WTC11 (cell line): ENCODE results near the gene FOXP4. TPM values are rescaled to one million over a fixed set of nuclear protein-coding genes. Genes with fewer than 3 reads are reported as not detected.

Experiments
- ATAC-seq: fragments of 200-7000 bp; cut with Tn5 transposase; 2 replicates; pipeline ENCODE4 v1.10.0; 2021; ENCODE audit warnings: mild to moderate bottlenecking, moderate library complexity
- CTCF ChIA-PET: fragments of 300-600 bp; sonication (Branson Sonifier 250); formaldehyde crosslinking; loops from one replicate; lab custom pipeline; 2021; ENCODE audit warnings: antibody characterized with exemption; lab: Charles Lee
- POLR2A ChIA-PET: fragments of 350-600 bp; sonication (Branson Sonifier 250); formaldehyde crosslinking; loops from one replicate; lab custom pipeline; 2021; ENCODE audit warnings: antibody characterized with exemption; lab: Charles Lee
- DNase-seq: peaks from one replicate; pipeline ENCODE4 v3.0.0; 2021; ENCODE audit warnings: low spot score
- H3K27ac Mint-ChIP-seq: 2 replicates; pipeline ENCODE4 v1.8.0; 2021; ENCODE audit warnings: mixed read lengths
- H3K27me3 Mint-ChIP-seq: 2 replicates; pipeline ENCODE4 v1.8.0; 2021; ENCODE audit warnings: low read depth, mild to moderate bottlenecking, moderate library complexity, mixed read lengths
- H3K36me3 Mint-ChIP-seq: 2 replicates; pipeline ENCODE4 v1.8.0; 2021; ENCODE audit warnings: mixed read lengths
- H3K4me1 Mint-ChIP-seq: 2 replicates; pipeline ENCODE4 v1.8.0; 2022; ENCODE audit warnings: mixed read lengths
- H3K4me3 Mint-ChIP-seq: 2 replicates; pipeline ENCODE4 v1.8.0; 2021; ENCODE audit warnings: mild to moderate bottlenecking, moderate library complexity, mixed read lengths
- H3K9me3 Mint-ChIP-seq: 2 replicates; pipeline ENCODE4 v1.8.0; 2021; ENCODE audit warnings: mixed read lengths
- ATF1 ChIP-seq: sonication (generic); formaldehyde crosslinking; IDR thresholded peaks from 2 replicates; pipeline ENCODE4 v1.8.1; 2023; ENCODE audit warnings: mild to moderate bottlenecking, moderate library complexity, missing genetic modification reagents
- CREB1 ChIP-seq: sonication (generic); formaldehyde crosslinking; IDR thresholded peaks from 2 replicates; pipeline ENCODE4 v1.8.0; 2023; ENCODE audit warnings: mild to moderate bottlenecking, missing genetic modification reagents
- FOXJ3 ChIP-seq: sonication (generic); formaldehyde crosslinking; IDR thresholded peaks from 2 replicates; pipeline ENCODE4 v1.9.0; 2021; ENCODE audit warnings: missing genetic modification reagents, mild to moderate bottlenecking, borderline replicate concordance
- GTF2I ChIP-seq: fragments of 250-450 bp; sonication (Bioruptor Pico); conservative IDR thresholded peaks from 2 replicates; pipeline ENCODE4 v1.4.0; 2021; ENCODE audit warnings: mild to moderate bottlenecking
- JUN ChIP-seq: sonication (generic); formaldehyde crosslinking; IDR thresholded peaks from 2 replicates; pipeline ENCODE4 v1.8.0; 2023; ENCODE audit warnings: mild to moderate bottlenecking, missing genetic modification reagents
- MXD4 ChIP-seq: fragments of 250-450 bp; sonication (Bioruptor Pico); IDR thresholded peaks from 2 replicates; pipeline ENCODE4 v1.8.0; 2021; ENCODE audit warnings: mild to moderate bottlenecking, moderate library complexity, borderline replicate concordance
- MYBL2 ChIP-seq: sonication (generic); formaldehyde crosslinking; IDR thresholded peaks from 2 replicates; pipeline ENCODE4 v1.8.1; 2023; ENCODE audit warnings: mild to moderate bottlenecking, moderate library complexity, missing genetic modification reagents
- NR2C2 ChIP-seq: sonication (generic); formaldehyde crosslinking; IDR thresholded peaks from 2 replicates; pipeline ENCODE4 v1.8.0; 2022; ENCODE audit warnings: mild to moderate bottlenecking, missing genetic modification reagents
- SMAD4 ChIP-seq: sonication (generic); formaldehyde crosslinking; IDR thresholded peaks from 2 replicates; pipeline ENCODE4 v1.8.0; 2022; ENCODE audit warnings: mild to moderate bottlenecking, missing genetic modification reagents
- SOX15 ChIP-seq: fragments of 250-450 bp; sonication (Bioruptor Pico); IDR thresholded peaks from 2 replicates; pipeline ENCODE4 v1.9.0; 2021; ENCODE audit warnings: mild to moderate bottlenecking
- TEAD1 ChIP-seq: sonication (generic); formaldehyde crosslinking; IDR thresholded peaks from 2 replicates; pipeline ENCODE4 v1.8.0; 2022; ENCODE audit warnings: mild to moderate bottlenecking, missing genetic modification reagents
- ZNF263 ChIP-seq: sonication (generic); formaldehyde crosslinking; IDR thresholded peaks from 2 replicates; pipeline ENCODE4 v1.8.1; 2022; ENCODE audit warnings: low read depth, mild to moderate bottlenecking, moderate library complexity, missing genetic modification reagents
- ZNF317 ChIP-seq: sonication (generic); formaldehyde crosslinking; IDR thresholded peaks from 2 replicates; pipeline ENCODE4 v1.8.1; 2023; ENCODE audit warnings: low read depth, mild to moderate bottlenecking, moderate library complexity, missing genetic modification reagents, borderline replicate concordance
- ZNF396 ChIP-seq: fragments of 250-450 bp; sonication (Bioruptor Pico); IDR thresholded peaks from 2 replicates; pipeline ENCODE4 v1.8.0; 2021; ENCODE audit warnings: mild to moderate bottlenecking, moderate library complexity, borderline replicate concordance
- ZNF416 ChIP-seq: fragments of 250-450 bp; sonication (Bioruptor Pico); IDR thresholded peaks from 2 replicates; pipeline ENCODE4 v1.9.0; 2021; ENCODE audit warnings: mild to moderate bottlenecking, inconsistent platforms
- total RNA-seq: library from RNA; stranded (reverse); gene quantifications from 3 replicates; pipeline ENCODE4 v1.2.3, GENCODE V29; 2021
- TF ChIP-seq, protein P1 (sequence below): sonication (generic); formaldehyde crosslinking; IDR thresholded peaks from 2 replicates; pipeline ENCODE4 v1.8.0; 2023; ENCODE audit warnings: mild to moderate bottlenecking, missing genetic modification reagents
- TF ChIP-seq, protein P2 (sequence below): fragments of 250-450 bp; sonication (Bioruptor Pico); IDR thresholded peaks from 2 replicates; pipeline ENCODE4 v1.9.0; 2021; ENCODE audit warnings: mild to moderate bottlenecking, borderline replicate concordance
- TF ChIP-seq, protein P3 (sequence below): sonication (generic); formaldehyde crosslinking; IDR thresholded peaks from 2 replicates; pipeline ENCODE4 v1.8.0; 2022; ENCODE audit warnings: mild to moderate bottlenecking, missing genetic modification reagents
- TF ChIP-seq, protein P4 (sequence below): sonication (generic); formaldehyde crosslinking; IDR thresholded peaks from 2 replicates; pipeline ENCODE4 v1.8.1; 2022; ENCODE audit warnings: mild to moderate bottlenecking, missing genetic modification reagents, moderate library complexity, borderline replicate concordance
- TF ChIP-seq, protein P5 (sequence below): sonication (generic); formaldehyde crosslinking; IDR thresholded peaks from 2 replicates; pipeline ENCODE4 v1.8.0; 2022; ENCODE audit warnings: mild to moderate bottlenecking, missing genetic modification reagents

The FOXP4 gene
- total RNA-seq, 1 experiment from 2014 or later, result 36.6 TPM

DNA sequence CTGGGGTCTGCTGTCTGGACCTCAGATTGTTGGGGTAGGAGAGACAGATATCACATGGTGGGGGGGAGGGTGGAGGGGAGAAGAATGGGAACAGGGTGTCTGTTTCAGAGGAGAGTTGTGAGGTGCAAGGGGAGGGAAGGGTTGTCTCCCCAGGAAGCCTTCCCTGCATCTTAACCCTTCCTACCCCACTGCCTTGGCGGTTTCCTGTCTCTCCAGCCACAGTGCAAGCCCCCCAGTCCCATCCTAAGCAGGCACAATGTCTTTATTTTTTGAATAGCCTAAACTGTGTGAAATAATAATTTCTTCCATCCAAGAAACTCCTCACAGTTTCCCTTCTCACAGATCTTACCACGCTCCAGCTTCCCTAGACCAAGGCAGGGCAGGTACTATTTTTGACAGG, 3.5 kb downstream of the FOXP4 start:
- CTCF ChIA-PET, result interaction anchor here (1.3 to 1.4 kb wide), 2 partner anchors 36 to 125 kb away, joined by 3 to 4 read pairs; no protein-coding TSS in a partner anchor

DNA sequence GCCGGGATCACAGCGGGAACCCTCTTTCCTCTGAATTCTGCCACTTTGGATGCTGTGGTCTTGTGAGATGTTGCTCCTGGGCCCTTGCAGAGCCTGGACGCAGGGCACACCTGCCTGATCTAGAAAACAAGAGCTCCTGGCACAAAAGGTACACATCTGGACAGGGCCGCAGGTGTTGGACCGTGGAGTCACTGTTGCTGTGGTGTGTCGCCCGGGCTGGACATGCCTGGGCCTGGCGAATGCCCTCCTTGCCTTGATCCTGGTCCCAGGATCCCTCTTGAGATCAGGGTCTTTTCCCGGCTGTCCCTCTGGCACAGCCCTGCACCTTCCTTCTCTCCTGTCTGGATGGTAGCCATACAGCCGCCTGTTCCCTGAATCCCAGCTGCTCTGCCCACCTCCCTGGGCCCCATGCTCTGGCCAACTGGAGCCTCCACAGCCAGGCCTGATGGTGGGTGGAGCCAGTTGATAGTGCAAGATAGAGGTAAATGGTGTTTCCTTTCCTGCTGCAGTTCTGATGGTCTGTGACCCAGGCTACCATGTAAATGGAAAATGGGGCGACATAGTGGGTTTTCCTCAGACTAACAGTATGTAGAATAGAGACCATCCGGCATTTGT, 5.0 kb downstream of the FOXP4 start:
- H3K36me3 Mint-ChIP-seq, result no peaks in the 10 kb centered on the region
- CTCF ChIA-PET, result interaction anchor here (0.6 to 3.9 kb wide), 7 partner anchors 35 to 143 kb away, joined by 3 to 26 read pairs (median 3); no protein-coding TSS in a partner anchor
- peaks cover 91% of the 10 kb centered on the region for H3K27me3 Mint-ChIP-seq
- TF ChIP-seq ZNF416 (no peak), MXD4 (CRISPR knock-in tag) (no peak), SMAD4 (CRISPR knock-in tag) (no peak), FOXJ3 (CRISPR knock-in tag) (no peak)
- TF ChIP-seq, protein P1, sequence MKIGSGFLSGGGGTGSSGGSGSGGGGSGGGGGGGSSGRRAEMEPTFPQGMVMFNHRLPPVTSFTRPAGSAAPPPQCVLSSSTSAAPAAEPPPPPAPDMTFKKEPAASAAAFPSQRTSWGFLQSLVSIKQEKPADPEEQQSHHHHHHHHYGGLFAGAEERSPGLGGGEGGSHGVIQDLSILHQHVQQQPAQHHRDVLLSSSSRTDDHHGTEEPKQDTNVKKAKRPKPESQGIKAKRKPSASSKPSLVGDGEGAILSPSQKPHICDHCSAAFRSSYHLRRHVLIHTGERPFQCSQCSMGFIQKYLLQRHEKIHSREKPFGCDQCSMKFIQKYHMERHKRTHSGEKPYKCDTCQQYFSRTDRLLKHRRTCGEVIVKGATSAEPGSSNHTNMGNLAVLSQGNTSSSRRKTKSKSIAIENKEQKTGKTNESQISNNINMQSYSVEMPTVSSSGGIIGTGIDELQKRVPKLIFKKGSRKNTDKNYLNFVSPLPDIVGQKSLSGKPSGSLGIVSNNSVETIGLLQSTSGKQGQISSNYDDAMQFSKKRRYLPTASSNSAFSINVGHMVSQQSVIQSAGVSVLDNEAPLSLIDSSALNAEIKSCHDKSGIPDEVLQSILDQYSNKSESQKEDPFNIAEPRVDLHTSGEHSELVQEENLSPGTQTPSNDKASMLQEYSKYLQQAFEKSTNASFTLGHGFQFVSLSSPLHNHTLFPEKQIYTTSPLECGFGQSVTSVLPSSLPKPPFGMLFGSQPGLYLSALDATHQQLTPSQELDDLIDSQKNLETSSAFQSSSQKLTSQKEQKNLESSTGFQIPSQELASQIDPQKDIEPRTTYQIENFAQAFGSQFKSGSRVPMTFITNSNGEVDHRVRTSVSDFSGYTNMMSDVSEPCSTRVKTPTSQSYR (CRISPR knock-in tag), result no peak
- TF ChIP-seq, protein P2, sequence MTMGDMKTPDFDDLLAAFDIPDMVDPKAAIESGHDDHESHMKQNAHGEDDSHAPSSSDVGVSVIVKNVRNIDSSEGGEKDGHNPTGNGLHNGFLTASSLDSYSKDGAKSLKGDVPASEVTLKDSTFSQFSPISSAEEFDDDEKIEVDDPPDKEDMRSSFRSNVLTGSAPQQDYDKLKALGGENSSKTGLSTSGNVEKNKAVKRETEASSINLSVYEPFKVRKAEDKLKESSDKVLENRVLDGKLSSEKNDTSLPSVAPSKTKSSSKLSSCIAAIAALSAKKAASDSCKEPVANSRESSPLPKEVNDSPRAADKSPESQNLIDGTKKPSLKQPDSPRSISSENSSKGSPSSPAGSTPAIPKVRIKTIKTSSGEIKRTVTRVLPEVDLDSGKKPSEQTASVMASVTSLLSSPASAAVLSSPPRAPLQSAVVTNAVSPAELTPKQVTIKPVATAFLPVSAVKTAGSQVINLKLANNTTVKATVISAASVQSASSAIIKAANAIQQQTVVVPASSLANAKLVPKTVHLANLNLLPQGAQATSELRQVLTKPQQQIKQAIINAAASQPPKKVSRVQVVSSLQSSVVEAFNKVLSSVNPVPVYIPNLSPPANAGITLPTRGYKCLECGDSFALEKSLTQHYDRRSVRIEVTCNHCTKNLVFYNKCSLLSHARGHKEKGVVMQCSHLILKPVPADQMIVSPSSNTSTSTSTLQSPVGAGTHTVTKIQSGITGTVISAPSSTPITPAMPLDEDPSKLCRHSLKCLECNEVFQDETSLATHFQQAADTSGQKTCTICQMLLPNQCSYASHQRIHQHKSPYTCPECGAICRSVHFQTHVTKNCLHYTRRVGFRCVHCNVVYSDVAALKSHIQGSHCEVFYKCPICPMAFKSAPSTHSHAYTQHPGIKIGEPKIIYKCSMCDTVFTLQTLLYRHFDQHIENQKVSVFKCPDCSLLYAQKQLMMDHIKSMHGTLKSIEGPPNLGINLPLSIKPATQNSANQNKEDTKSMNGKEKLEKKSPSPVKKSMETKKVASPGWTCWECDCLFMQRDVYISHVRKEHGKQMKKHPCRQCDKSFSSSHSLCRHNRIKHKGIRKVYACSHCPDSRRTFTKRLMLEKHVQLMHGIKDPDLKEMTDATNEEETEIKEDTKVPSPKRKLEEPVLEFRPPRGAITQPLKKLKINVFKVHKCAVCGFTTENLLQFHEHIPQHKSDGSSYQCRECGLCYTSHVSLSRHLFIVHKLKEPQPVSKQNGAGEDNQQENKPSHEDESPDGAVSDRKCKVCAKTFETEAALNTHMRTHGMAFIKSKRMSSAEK (CRISPR knock-in tag), result no peak
- TF ChIP-seq, protein P3, sequence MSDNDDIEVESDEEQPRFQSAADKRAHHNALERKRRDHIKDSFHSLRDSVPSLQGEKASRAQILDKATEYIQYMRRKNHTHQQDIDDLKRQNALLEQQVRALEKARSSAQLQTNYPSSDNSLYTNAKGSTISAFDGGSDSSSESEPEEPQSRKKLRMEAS (CRISPR knock-in tag), result no peak
- ATAC-seq, result no peak
- H3K9me3 Mint-ChIP-seq, result no peaks in the 10 kb centered on the region
- no peak overlapping the region for H3K4me3 Mint-ChIP-seq
- POLR2A ChIA-PET, result no interaction called here
- H3K27ac Mint-ChIP-seq, result no peak overlapping the region
- H3K4me1 Mint-ChIP-seq, result peaks cover 77% of the 10 kb centered on the region
- no peak for DNase-seq

More for the DNA sequence above, 3.5 kb downstream of the FOXP4 start:
- TF ChIP-seq GTF2I, result no peak
- TF ChIP-seq, protein P4, sequence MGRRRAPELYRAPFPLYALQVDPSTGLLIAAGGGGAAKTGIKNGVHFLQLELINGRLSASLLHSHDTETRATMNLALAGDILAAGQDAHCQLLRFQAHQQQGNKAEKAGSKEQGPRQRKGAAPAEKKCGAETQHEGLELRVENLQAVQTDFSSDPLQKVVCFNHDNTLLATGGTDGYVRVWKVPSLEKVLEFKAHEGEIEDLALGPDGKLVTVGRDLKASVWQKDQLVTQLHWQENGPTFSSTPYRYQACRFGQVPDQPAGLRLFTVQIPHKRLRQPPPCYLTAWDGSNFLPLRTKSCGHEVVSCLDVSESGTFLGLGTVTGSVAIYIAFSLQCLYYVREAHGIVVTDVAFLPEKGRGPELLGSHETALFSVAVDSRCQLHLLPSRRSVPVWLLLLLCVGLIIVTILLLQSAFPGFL (CRISPR knock-in tag), result no peak
- no peak for TF ChIP-seq ZNF263 (CRISPR knock-in tag)
- TF ChIP-seq SOX15 (CRISPR knock-in tag), result no peak
- no peak for TF ChIP-seq TEAD1 (CRISPR knock-in tag)
- TF ChIP-seq ZNF317 (CRISPR knock-in tag), result no peak
- no peak for TF ChIP-seq NR2C2 (CRISPR knock-in tag)
- TF ChIP-seq ATF1, result no peak
- TF ChIP-seq, protein P1 (CRISPR knock-in tag), result no peak
- no peak for TF ChIP-seq CREB1 (CRISPR knock-in tag)
- TF ChIP-seq, protein P5, sequence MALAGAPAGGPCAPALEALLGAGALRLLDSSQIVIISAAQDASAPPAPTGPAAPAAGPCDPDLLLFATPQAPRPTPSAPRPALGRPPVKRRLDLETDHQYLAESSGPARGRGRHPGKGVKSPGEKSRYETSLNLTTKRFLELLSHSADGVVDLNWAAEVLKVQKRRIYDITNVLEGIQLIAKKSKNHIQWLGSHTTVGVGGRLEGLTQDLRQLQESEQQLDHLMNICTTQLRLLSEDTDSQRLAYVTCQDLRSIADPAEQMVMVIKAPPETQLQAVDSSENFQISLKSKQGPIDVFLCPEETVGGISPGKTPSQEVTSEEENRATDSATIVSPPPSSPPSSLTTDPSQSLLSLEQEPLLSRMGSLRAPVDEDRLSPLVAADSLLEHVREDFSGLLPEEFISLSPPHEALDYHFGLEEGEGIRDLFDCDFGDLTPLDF (CRISPR knock-in tag), result no peak
- TF ChIP-seq MYBL2 (CRISPR knock-in tag), result no peak
- no peak for TF ChIP-seq ZNF396
- no peak for TF ChIP-seq JUN (CRISPR knock-in tag)
- TF ChIP-seq, all 79 proteins: peak for 0
- Mint-ChIP-seq H3K27me3 (peaks cover 90% of the 10 kb centered on the region), H3K36me3 (no peaks in the 10 kb centered on the region), H3K4me1 (peaks cover 70% of the 10 kb centered on the region), H3K4me3 (no peak overlapping the region; the same call in 1 of the 2 replicates), H3K9me3 (no peaks in the 10 kb centered on the region), H3K27ac (no peak overlapping the region)
- DNase-seq (no peak), ATAC-seq (no peak)
- POLR2A ChIA-PET, result no interaction called here
